Fibroblast of skin of left quadriceps (primary cell): ENCODE data around the gene TAC4.

Experiments
- DNase-seq, 2 experiments: peaks; one replicate each; pipeline ENCODE4 v3.0.0-alpha.2; 2013; ENCODE audit warnings: low read depth in 2 of 2

Gene TAC4

DNA sequence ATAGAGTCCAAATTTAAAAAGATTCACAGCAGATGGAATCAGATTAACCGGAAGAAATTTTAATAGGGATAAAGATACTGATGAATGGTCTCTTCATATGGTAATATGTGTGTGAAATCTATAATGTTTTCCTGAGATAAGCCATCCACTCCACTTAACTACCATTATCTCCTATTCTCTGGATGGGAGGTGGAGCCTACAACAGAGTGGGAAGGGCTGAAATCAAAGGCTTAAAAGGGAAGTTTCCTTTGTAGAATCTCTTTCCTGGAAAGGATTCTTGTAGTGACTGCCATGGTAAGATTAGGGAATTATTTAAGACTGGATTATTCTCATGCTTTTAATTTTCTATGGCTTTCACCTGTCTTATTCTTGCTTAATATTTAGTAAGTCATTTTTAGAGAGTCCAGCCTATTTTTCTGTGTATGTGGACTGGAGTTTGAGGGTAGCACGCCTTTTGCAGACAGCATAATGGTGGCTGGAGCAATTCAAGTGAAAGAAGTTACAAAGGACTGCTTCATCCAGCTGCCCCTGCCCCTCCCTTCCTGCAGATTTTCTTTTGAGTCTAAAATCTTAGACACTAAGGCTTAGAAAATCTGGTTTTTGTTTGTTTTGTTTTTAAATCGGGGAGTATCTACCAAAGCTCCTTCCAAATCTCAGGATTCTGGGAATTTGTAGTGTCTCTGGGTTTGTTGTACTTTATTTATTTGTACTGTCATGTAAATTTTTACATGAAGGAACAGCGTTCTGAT lies 32.9 kb downstream of the TAC4 start:
- DNase-seq = no peak

DNA sequence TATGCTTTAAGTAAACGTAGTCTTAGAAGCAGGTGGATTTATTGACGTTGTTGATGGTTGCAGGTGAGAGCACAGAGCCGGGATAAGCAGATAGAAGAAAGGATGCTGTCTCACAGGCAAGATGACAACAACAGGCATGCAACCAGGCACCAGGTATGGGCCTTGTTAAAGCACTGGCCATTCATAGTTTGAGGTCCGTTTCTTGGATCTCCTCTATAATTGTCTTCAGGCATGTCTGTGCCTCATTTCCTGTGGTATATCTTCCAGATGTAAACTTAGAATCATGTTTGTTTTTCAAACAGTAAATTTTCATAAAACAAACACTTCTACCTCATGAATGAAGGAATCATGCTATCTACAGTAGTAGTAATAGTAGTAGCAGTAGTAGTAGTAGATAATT lies 38.8 kb downstream of the TAC4 start:
- no peak for DNase-seq

DNA sequence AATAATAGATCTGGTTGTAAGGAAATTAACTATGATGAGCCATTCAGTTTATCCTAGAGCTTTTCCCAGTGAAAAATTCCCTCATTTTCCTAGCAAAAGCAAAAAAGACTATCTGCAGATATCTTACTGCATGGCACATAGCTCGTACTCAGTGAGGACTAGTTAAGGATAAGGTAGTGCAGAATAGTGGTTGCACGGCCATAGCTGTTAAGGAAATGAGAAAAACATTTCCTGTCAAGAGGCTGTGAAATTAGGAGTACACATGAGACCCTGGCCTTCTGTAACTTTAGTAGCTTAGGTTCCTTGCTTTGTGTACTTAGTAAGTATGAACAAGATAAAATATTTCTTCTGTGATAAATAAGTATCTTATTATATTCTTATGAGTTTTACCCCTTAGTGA lies 49.1 kb downstream of the TAC4 start:
- DNase-seq = no peak

DNA sequence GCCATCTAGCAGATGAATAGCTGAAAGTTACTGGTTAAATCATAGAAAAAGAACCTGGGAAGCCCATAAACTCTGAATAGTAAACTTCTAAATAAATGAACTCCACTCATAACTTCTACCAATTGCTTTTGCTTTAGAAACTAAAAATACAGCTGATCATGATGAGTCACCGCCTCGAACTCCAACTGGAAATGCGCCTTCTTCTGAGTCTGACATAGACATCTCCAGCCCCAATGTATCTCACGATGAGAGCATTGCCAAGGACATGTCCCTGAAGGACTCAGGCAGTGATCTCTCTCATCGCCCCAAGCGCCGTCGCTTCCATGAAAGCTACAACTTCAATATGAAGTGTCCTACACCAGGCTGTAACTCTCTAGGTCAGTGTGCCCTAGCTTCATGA lies 49.7 kb downstream of the TAC4 start:
- DNase-seq = no peak

DNA sequence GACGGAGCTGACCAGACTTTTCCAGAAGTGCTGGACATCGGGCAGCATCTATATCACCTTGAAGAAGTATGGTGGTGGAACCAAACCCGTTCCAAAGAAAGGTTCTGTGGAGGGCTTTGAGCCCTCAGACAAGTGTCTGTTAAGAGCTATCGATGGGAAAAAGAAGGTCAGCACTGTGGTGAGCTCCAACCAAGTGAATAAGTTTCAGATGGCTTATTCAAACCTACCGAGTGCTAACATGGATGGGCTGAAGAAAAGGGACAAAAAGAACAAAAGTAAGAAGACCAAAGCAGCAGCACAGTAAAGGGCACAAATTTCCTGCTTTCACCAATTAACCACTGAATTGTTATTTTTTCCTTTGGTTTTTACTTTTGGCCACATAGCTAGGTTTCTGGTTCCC lies 52.5 kb downstream of the TAC4 start:
- no peak for DNase-seq

DNA sequence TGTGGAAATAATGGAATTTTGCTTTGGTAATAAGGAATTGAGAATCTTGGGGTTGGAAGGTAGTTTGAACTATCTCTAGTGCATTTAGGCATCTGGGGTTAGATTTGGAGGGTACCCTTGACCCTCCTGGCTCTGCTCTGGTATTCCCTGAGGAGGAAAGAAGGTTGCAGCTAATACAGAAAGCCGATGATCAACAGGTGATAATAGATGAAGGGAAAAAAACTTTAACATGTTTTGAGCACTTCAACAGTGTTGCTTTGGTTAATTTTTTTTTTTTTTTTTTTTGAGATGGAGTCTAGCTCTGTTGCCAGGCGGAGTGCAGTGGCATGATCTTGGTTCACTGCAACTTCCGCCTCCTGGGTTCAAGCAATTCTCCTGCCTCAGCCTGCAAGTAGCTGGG lies 54.6 kb downstream of the TAC4 start:
- no peak for DNase-seq

DNA sequence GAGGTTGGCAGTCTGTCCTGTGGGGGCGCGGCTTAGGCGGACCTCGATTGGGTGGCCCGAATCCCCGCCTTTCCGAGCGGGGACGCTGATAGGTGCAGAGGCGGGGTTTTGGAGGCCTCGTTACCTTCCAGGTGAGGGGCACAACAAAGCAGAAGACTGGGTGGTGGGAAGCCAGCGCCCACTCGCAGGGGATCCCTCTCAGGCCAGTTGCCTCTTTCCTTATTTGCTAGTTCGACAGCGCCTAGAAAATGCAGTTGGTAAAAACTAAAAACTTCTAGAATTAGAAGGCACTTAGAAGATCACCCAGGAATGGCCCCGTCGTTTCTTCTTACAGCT lies 58.7 kb downstream of the TAC4 start:
- no peak for DNase-seq

DNA sequence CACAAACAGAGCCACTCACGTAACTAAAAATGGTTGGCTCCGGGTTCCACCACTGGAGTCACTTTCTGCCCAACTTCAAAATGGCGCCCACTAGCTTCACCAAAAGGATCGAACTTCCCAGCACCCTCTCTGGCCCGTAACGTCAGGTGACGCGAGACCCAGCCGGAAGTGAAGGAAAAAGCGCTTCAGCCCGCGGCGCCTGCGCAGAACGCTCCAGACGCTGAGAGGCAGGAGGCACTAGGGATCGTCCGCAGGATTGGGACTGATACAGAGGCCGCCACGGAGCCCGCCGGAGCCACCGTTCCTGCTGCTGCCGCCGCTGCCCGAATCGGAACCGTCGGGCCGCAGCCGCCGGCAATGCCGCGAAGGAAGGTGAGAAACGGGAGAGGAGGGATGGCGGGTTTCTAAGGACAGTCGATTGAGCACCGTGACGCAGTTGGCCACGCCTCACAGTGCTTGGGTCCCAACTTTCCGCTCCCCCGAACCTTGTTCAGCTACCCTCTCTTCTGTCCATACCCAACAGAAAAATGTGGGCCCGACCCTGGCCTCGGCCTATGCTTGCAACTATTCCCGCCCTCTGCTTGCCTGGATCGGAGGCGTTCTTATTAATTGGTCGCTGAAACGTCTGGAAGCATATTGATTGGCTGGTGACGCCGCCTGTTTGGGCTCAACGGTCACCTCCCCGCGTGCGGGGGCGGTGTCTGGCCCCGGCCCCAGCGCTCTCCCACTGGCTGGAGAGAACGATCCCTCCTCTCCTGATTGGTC lies 59.2 kb downstream of the TAC4 start, which contains the start of gene KAT7:
Gene KAT7 (plus strand): TSS at position 204 of the 765 bp plus-strand sequence. CDS start 154 bp downstream, at position 358.
- peak; percentile 99 for DNase-seq
